GM13976 (cell line): ENCODE measurements around the gene SIDT2.
A peak's percentile ranks its signal among the peaks of the same experiment; 100 is the strongest.
"Not testable (repeated sequence)": the region's sequence is repeated elsewhere in the genome, so short reads cannot be mapped to it uniquely, and the experiment has no call there.

Source experiments
- DNase-seq: peaks from one replicate; pipeline ENCODE4 v3.0.0; 2012; ENCODE audit warnings: low spot score
- CTCF ChIP-seq: IDR thresholded peaks from 2 replicates; pipeline ENCODE4 v1.5.1; 2012; ENCODE audit warnings: borderline replicate concordance, mild to moderate bottlenecking; ENCODE audit not compliant: insufficient read depth; ENCODE audit errors: extremely low read depth, missing control alignments, control extremely low read depth
- in situ Hi-C: fragments of 300-500 bp; cut with MboI; formaldehyde crosslinking; loops from one replicate; pipeline ENCODE4 v1.12.0; 2022; ENCODE audit warnings: low sequenced_read_pairs, mixed read lengths, inconsistent platforms; ENCODE audit not compliant: unreplicated experiment

Gene SIDT2

GRCh38 chr11:117179048-117179999 lies 781 bp downstream of the SIDT2 start:
- DNase-seq = peak; percentile 65
- TF ChIP-seq CTCF = no peak
- in situ Hi-C loops = no loop called here

GRCh38 chr11:117180020-117180419 lies 1.5 kb downstream of the SIDT2 start:
- in situ Hi-C loops = loop anchor here (5.0 kb wide), 1 partner anchor 47 kb away; no protein-coding TSS in a partner anchor
- TF ChIP-seq CTCF = no peak
- DNase-seq = peak; percentile 44

DNA sequence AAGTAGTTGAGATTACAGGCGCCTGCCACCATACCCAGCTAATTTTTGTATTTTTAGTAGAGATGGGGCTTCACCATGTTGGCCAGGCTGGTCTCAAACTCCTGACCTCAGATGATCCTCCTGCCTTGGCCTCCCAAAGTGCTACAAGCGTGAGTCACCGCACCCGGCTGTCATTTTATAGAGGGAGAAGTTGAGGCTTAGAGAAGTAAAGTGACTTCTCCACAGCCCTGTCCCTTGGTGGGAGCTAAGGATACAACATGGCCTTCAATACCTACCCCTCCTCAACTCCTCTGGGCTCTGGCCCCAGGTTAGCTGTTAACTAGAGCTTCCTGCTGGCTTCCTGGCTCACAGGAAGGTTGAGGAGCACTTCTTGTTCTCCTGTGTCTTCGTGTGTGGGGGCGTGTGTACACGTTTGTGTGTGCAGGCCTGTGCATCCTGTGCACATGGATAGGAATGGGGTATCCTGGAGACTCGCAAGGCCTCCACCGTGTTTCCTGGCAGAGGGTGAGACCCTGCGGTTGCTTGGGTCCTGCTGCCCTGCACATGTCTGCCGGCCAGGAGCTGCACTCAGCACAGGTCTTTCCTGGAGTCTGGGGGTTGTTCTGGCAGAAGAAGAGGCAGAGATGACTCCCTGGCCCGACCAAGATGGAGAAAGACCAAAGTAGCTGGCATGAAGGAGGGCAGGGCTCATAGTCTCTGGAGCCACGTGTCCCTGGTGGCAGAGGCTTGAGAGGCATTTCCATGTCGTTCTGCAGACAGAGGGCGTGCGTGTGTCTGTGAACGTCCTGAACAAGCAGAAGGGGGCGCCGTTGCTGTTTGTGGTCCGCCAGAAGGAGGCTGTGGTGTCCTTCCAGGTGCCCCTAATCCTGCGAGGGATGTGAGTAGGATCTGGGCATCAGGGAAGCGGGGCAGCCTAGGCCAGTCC lies 2.4 kb downstream of the SIDT2 start:
- peak; percentile 95 for TF ChIP-seq CTCF
- DNase-seq = peak; percentile 87
- in situ Hi-C loops = loop anchor here (5.0 kb wide), 1 partner anchor 46 kb away; no protein-coding TSS in a partner anchor

DNA sequence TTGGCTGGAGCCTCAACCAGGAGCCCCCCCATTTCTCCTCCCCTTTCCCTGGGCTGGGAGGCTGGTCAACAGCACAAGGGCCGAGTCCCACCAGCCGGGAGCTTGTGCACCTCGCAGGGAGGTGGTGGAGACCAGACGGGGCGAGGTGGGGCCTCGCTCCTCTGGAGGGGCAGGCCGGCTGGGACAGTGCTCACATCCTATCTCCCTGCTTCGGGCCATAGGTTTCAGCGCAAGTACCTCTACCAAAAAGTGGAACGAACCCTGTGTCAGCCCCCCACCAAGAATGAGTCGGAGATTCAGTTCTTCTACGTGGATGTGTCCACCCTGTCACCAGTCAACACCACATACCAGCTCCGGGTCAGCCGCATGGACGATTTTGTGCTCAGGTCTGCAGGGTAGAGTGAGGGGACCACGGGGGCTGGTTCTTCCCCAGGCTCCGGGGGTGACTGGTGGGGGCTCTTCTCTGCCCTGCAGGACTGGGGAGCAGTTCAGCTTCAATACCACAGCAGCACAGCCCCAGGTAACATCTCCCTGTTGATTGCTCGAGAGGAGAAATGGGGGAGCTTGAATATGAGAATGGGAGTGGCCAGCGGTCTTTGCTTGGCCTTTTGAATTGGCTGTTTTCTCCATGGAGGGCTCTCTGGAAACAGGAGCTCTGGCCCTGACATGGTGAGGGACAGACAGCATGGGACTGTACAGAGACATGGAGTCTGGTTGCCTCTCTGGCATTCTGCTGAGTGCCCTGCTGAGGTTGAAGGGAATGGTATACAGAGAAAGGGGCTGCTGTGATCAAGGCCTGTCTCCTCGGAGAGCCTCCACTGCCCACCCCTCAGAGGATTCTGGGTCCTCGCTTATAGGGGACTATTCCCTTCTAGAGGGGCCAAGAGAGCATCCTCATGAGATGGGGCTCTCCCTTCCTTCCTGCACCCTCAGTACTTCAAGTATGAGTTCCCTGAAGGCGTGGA lies 3.3 kb downstream of the SIDT2 start:
- no peak for TF ChIP-seq CTCF
- in situ Hi-C loops = loop anchor here (5.0 kb wide), 1 partner anchor 45 kb away; no protein-coding TSS in a partner anchor
- no peak for DNase-seq

- DNase-seq = no peak
- no peak for TF ChIP-seq CTCF
- in situ Hi-C loops = loop anchor here (5.0 kb wide), 1 partner anchor 45 kb away; no protein-coding TSS in a partner anchor
These were observed 4.0 kb downstream of the SIDT2 start for GRCh38 chr11:117182551-117182935.

DNA sequence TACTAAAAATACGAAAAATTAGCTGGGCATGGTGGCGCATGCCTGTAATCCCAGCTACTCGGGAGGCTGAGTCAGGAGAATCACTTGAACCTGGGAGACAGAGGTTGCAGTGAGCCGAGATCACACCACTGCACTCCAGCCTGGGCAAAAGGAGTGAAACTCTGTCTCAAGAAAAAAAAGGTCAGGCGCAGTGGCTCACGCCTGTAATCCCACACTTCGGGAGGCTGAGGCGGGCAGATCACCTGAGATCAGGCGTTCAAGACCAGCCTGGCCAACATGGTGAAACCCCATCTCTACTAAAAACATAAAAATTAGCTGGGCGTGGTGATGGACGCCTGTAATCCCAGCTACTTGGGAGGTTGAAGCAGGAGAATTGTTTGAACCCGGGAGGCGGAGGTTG lies 4.6 kb downstream of the SIDT2 start:
- in situ Hi-C loops = loop anchor here (5.0 kb wide), 1 partner anchor 44 kb away; no protein-coding TSS in a partner anchor
- not testable (repeated sequence) for DNase-seq
